ENCODE data around the gene RBMS3. TPM values are rescaled to one million over a fixed set of nuclear protein-coding genes. Genes with fewer than 3 reads are reported as not detected.

The RBMS3 gene
- total RNA-seq, 1 experiment from 2014 or later = 8.7 TPM

DNA sequence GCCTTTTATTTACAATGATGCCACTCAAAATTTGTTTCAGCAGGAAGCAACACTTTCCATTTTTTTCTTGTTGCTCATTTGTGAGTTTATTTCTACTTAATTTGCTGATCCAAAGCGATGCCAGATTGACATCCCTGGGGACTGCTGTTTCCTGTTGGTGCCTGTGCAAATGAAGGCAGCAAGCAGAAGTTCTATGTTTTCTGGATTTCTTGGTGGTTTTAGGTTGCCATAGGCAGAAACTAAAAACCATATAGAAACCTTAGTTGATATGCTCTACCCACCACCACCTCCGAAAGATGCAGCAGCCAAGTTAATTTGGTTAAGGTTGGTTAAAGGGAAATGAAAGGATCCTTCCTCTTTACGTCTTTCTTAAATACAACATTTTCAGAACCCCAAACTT lies 356.2 kb downstream of the RBMS3 start:
- CTCF ChIA-PET = no interaction called here
- TF ChIP-seq MYBL2 (CRISPR knock-in tag; IDR thresholded peaks at IDR 0.05) (no peak), SMAD4 (CRISPR knock-in tag; IDR thresholded peaks at IDR 0.05) (no peak), RORB (CRISPR knock-in tag; IDR thresholded peaks at IDR 0.05) (no peak), FOXJ3 (CRISPR knock-in tag; IDR thresholded peaks at IDR 0.05; ENCODE audit: borderline replicate concordance) (no peak), RELA (CRISPR knock-in tag; IDR thresholded peaks at IDR 0.05; ENCODE audit: borderline replicate concordance) (no peak), ZNF121 (CRISPR knock-in tag; IDR thresholded peaks at IDR 0.05) (no peak), EMX1 (CRISPR knock-in tag; IDR thresholded peaks at IDR 0.05) (no peak), ELF4 (CRISPR knock-in tag; IDR thresholded peaks at IDR 0.05; ENCODE audit: low read depth) (no peak), ZNF317 (CRISPR knock-in tag; IDR thresholded peaks at IDR 0.05; ENCODE audit: borderline replicate concordance, low read depth) (no peak), ATF1 (CRISPR knock-in tag; IDR thresholded peaks at IDR 0.05) (no peak)
- TF ChIP-seq, protein P1, sequence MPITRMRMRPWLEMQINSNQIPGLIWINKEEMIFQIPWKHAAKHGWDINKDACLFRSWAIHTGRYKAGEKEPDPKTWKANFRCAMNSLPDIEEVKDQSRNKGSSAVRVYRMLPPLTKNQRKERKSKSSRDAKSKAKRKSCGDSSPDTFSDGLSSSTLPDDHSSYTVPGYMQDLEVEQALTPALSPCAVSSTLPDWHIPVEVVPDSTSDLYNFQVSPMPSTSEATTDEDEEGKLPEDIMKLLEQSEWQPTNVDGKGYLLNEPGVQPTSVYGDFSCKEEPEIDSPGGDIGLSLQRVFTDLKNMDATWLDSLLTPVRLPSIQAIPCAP (CRISPR knock-in tag; IDR thresholded peaks at IDR 0.05) = no peak
- TF ChIP-seq, protein P2, sequence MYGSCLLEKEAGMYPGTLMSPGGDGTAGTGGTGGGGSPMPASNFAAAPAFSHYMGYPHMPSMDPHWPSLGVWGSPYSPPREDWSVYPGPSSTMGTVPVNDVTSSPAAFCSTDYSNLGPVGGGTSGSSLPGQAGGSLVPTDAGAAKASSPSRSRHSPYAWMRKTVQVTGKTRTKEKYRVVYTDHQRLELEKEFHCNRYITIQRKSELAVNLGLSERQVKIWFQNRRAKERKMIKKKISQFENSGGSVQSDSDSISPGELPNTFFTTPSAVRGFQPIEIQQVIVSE (CRISPR knock-in tag; IDR thresholded peaks at IDR 0.05; ENCODE audit: borderline replicate concordance) = no peak
- TF ChIP-seq, protein P3, sequence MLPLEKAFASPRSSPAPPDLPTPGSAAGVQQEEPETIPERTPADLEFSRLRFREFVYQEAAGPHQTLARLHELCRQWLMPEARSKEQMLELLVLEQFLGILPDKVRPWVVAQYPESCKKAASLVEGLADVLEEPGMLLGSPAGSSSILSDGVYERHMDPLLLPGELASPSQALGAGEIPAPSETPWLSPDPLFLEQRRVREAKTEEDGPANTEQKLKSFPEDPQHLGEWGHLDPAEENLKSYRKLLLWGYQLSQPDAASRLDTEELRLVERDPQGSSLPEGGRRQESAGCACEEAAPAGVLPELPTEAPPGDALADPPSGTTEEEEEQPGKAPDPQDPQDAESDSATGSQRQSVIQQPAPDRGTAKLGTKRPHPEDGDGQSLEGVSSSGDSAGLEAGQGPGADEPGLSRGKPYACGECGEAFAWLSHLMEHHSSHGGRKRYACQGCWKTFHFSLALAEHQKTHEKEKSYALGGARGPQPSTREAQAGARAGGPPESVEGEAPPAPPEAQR (CRISPR knock-in tag; IDR thresholded peaks at IDR 0.05) = no peak
- TF ChIP-seq, protein P4, sequence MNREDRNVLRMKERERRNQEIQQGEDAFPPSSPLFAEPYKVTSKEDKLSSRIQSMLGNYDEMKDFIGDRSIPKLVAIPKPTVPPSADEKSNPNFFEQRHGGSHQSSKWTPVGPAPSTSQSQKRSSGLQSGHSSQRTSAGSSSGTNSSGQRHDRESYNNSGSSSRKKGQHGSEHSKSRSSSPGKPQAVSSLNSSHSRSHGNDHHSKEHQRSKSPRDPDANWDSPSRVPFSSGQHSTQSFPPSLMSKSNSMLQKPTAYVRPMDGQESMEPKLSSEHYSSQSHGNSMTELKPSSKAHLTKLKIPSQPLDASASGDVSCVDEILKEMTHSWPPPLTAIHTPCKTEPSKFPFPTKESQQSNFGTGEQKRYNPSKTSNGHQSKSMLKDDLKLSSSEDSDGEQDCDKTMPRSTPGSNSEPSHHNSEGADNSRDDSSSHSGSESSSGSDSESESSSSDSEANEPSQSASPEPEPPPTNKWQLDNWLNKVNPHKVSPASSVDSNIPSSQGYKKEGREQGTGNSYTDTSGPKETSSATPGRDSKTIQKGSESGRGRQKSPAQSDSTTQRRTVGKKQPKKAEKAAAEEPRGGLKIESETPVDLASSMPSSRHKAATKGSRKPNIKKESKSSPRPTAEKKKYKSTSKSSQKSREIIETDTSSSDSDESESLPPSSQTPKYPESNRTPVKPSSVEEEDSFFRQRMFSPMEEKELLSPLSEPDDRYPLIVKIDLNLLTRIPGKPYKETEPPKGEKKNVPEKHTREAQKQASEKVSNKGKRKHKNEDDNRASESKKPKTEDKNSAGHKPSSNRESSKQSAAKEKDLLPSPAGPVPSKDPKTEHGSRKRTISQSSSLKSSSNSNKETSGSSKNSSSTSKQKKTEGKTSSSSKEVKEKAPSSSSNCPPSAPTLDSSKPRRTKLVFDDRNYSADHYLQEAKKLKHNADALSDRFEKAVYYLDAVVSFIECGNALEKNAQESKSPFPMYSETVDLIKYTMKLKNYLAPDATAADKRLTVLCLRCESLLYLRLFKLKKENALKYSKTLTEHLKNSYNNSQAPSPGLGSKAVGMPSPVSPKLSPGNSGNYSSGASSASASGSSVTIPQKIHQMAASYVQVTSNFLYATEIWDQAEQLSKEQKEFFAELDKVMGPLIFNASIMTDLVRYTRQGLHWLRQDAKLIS (CRISPR knock-in tag; IDR thresholded peaks at IDR 0.05; ENCODE audit: borderline replicate concordance) = no peak
- TF ChIP-seq, protein P5, sequence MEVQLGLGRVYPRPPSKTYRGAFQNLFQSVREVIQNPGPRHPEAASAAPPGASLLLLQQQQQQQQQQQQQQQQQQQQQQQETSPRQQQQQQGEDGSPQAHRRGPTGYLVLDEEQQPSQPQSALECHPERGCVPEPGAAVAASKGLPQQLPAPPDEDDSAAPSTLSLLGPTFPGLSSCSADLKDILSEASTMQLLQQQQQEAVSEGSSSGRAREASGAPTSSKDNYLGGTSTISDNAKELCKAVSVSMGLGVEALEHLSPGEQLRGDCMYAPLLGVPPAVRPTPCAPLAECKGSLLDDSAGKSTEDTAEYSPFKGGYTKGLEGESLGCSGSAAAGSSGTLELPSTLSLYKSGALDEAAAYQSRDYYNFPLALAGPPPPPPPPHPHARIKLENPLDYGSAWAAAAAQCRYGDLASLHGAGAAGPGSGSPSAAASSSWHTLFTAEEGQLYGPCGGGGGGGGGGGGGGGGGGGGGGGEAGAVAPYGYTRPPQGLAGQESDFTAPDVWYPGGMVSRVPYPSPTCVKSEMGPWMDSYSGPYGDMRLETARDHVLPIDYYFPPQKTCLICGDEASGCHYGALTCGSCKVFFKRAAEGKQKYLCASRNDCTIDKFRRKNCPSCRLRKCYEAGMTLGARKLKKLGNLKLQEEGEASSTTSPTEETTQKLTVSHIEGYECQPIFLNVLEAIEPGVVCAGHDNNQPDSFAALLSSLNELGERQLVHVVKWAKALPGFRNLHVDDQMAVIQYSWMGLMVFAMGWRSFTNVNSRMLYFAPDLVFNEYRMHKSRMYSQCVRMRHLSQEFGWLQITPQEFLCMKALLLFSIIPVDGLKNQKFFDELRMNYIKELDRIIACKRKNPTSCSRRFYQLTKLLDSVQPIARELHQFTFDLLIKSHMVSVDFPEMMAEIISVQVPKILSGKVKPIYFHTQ (CRISPR knock-in tag; IDR thresholded peaks at IDR 0.05) = no peak
- TF ChIP-seq, protein P6, sequence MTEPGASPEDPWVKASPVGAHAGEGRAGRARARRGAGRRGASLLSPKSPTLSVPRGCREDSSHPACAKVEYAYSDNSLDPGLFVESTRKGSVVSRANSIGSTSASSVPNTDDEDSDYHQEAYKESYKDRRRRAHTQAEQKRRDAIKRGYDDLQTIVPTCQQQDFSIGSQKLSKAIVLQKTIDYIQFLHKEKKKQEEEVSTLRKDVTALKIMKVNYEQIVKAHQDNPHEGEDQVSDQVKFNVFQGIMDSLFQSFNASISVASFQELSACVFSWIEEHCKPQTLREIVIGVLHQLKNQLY (CRISPR knock-in tag; IDR thresholded peaks at IDR 0.05) = no peak
- TF ChIP-seq, protein P7, sequence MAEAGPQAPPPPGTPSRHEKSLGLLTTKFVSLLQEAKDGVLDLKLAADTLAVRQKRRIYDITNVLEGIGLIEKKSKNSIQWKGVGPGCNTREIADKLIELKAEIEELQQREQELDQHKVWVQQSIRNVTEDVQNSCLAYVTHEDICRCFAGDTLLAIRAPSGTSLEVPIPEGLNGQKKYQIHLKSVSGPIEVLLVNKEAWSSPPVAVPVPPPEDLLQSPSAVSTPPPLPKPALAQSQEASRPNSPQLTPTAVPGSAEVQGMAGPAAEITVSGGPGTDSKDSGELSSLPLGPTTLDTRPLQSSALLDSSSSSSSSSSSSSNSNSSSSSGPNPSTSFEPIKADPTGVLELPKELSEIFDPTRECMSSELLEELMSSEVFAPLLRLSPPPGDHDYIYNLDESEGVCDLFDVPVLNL (CRISPR knock-in tag; IDR thresholded peaks at IDR 0.05; ENCODE audit: borderline replicate concordance, low read depth) = no peak
- TF ChIP-seq, protein P8, sequence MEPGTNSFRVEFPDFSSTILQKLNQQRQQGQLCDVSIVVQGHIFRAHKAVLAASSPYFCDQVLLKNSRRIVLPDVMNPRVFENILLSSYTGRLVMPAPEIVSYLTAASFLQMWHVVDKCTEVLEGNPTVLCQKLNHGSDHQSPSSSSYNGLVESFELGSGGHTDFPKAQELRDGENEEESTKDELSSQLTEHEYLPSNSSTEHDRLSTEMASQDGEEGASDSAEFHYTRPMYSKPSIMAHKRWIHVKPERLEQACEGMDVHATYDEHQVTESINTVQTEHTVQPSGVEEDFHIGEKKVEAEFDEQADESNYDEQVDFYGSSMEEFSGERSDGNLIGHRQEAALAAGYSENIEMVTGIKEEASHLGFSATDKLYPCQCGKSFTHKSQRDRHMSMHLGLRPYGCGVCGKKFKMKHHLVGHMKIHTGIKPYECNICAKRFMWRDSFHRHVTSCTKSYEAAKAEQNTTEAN (CRISPR knock-in tag; IDR thresholded peaks at IDR 0.05) = no peak
- H3K27me3 Mint-ChIP-seq (ENCODE audit: low read depth) = no peaks in the 10 kb centered on the region
- ATAC-seq (no peak), DNase-seq (ENCODE audit: low spot score) (no peak)
- H3K9me3 Mint-ChIP-seq = peaks cover 15% of the 10 kb centered on the region
- H3K4me3 Mint-ChIP-seq = no peak overlapping the region
- no peak overlapping the region for H3K27ac Mint-ChIP-seq
- POLR2A ChIA-PET = no interaction called here
- H3K4me1 Mint-ChIP-seq = peaks cover 34% of the 10 kb centered on the region
- peaks cover 3% of the 10 kb centered on the region for H3K36me3 Mint-ChIP-seq

Measured in WTC11 (cell line).